ENCODE measurements around the gene BTNL3.

BTNL3 gene

GRCh38 chr5:181047921-181048320 is 59.3 kb downstream of the BTNL3 start:
- no peak for DNase-seq

GRCh38 chr5:181050016-181050415 is 61.4 kb downstream of the BTNL3 start:
- DNase-seq = no peak

- no peak for DNase-seq
These were observed 63.4 kb downstream of the BTNL3 start for GRCh38 chr5:181051841-181052671.

GRCh38 chr5:181052672-181053487 is 64.2 kb downstream of the BTNL3 start:
- no peak for DNase-seq

GRCh38 chr5:181053488-181054121 is 65.0 kb downstream of the BTNL3 start:
- no peak for DNase-seq

- no peak for DNase-seq
These were observed 65.5 kb downstream of the BTNL3 start for GRCh38 chr5:181054138-181054537.

- no peak for DNase-seq
These were observed 66.3 kb downstream of the BTNL3 start for GRCh38 chr5:181054871-181055459.

Measured in activated gamma-delta T cell treated with Interleukin-2 at 50 U/mL for 16 hours (primary cell).